Stimulated activated CD8-positive, alpha-beta memory T cell treated with anti-CD3 and anti-CD28 coated beads, Interleukin-4, amount 100 ng/mL, for 4 hours (primary cell): ENCODE results near the gene LRRC61.

Source experiments
- DNase-seq, 2 donors: peaks; one replicate each; pipeline ENCODE4 v3.0.0-alpha.2; 2020; ENCODE audit warnings: low read depth in 2 of 2, low spot score in 1 of 2

Gene LRRC61

GRCh38 chr7:150330211-150330885 lies 7.2 kb downstream of the LRRC61 start:
- DNase-seq, result no peak

GRCh38 chr7:150332852-150333635 lies 9.9 kb downstream of the LRRC61 start:
- DNase-seq, result no peak

- no peak for DNase-seq
Observed at GRCh38 chr7:150333659-150334058, 10.5 kb downstream of the LRRC61 start.

GRCh38 chr7:150334108-150334507 lies 11.0 kb downstream of the LRRC61 start:
- DNase-seq, result no peak

GRCh38 chr7:150335108-150335773 lies 12.1 kb downstream of the LRRC61 start:
- DNase-seq, result no peak

- no peak for DNase-seq
Observed at GRCh38 chr7:150335774-150336112, 12.6 kb downstream of the LRRC61 start.

- no peak for DNase-seq
Observed at GRCh38 chr7:150336746-150337145, 13.6 kb downstream of the LRRC61 start.

- DNase-seq, result no peak
Observed at GRCh38 chr7:150337179-150337578, 14.0 kb downstream of the LRRC61 start.

GRCh38 chr7:150337659-150338081 lies 14.5 kb downstream of the LRRC61 start:
- no peak for DNase-seq

- no peak for DNase-seq
Observed at GRCh38 chr7:150338166-150338829, 15.1 kb downstream of the LRRC61 start.

- no peak for DNase-seq
Observed at GRCh38 chr7:150339409-150339809, 16.3 kb downstream of the LRRC61 start.

- no peak for DNase-seq
Observed at GRCh38 chr7:150340024-150340749, 17.0 kb downstream of the LRRC61 start.

- DNase-seq, result no peak
Observed at GRCh38 chr7:150340875-150341262, 17.7 kb downstream of the LRRC61 start.

- no peak for DNase-seq
Observed at GRCh38 chr7:150341263-150342120, 18.3 kb downstream of the LRRC61 start, which contains the start of gene RARRES2. RARRES2 (minus strand) TSS chr7:150341629; CDS start chr7:150340609, 1,020 bp downstream.

GRCh38 chr7:150342121-150342408 lies 18.9 kb downstream of the LRRC61 start:
- DNase-seq, result no peak

- no peak for DNase-seq
Observed at GRCh38 chr7:150343225-150343624, 20.1 kb downstream of the LRRC61 start.

- no peak for DNase-seq
Observed at GRCh38 chr7:150344299-150344698, 21.1 kb downstream of the LRRC61 start.

- no peak for DNase-seq
Observed at GRCh38 chr7:150345012-150345411, 21.9 kb downstream of the LRRC61 start.

GRCh38 chr7:150346922-150347321 lies 23.8 kb downstream of the LRRC61 start:
- no peak for DNase-seq

GRCh38 chr7:150351587-150352194 lies 28.5 kb downstream of the LRRC61 start:
- no peak for DNase-seq
